ENCODE data around the gene KLK3.

GRCh38 chr19:50844296-50844935 lies 10.3 kb upstream of the KLK3 start:
- TF ChIP-seq EGR1 (IDR thresholded peaks at IDR 0.05; ENCODE audit: borderline replicate concordance, low read depth, low read length): no peak
- TF ChIP-seq MAX (IDR thresholded peaks at IDR 0.05): no peak
- TF ChIP-seq ZNF274 (IDR thresholded peaks at IDR 0.05; ENCODE audit: borderline replicate concordance, extremely low read depth, low read length): no peak
- TF ChIP-seq CTCF (IDR thresholded peaks at IDR 0.05; ENCODE audit: control extremely low read depth in 1 of 3, insufficient read depth in 1 of 3, low read depth in 1 of 3, low read length in 3 of 3): no peak
- TF ChIP-seq GTF2F1 (IDR thresholded peaks at IDR 0.05; ENCODE audit: borderline replicate concordance, low read depth, low read length): no peak
- TF ChIP-seq HDAC2 (IDR thresholded peaks at IDR 0.05; ENCODE audit: borderline replicate concordance in 1 of 2, low read depth in 2 of 2, low read length in 2 of 2): no peak
- no peak for TF ChIP-seq RNF2 (IDR thresholded peaks at IDR 0.05; ENCODE audit: borderline replicate concordance, low read depth, low read length, missing control alignments, poor library complexity, severe bottlenecking)
- no peak for TF ChIP-seq CEBPB (IDR thresholded peaks at IDR 0.05; ENCODE audit: low read depth, low read length)
- no peak for TF ChIP-seq CHD1 (IDR thresholded peaks at IDR 0.05; ENCODE audit: low read depth, low read length)
- TF ChIP-seq FOSL1 (IDR thresholded peaks at IDR 0.05; ENCODE audit: insufficient read depth, low read depth, low read length): no peak
- no peak for TF ChIP-seq SUZ12 (IDR thresholded peaks at IDR 0.05; ENCODE audit: low read length)

Data from H1 (cell line).